Mammary epithelial cell (primary cell): ENCODE results near the gene EHMT1.

Experiments
- EZH2 ChIP-seq: IDR thresholded peaks from 2 replicates; pipeline ENCODE4 v1.6.1; 2012; ENCODE audit warnings: low read length, inconsistent platforms, borderline replicate concordance
- TF ChIP-seq, protein P1 (sequence below), 2 donors: IDR thresholded peaks in 1 of 2; conservative IDR thresholded peaks in 1 of 2; 2 replicates each; pipeline ENCODE4 v1.5.1; 2011 to 2012; ENCODE audit warnings: inconsistent platforms in 2 of 2, low read length in 2 of 2, mild to moderate bottlenecking in 2 of 2, control low read depth in 1 of 2, low read depth in 1 of 2; ENCODE audit not compliant: insufficient read depth in 1 of 2; ENCODE audit errors: extremely low read depth in 1 of 2

GRCh38 chr9:137611623-137612609 is 6.9 kb upstream of the EHMT1 start:
- TF ChIP-seq, protein P1, sequence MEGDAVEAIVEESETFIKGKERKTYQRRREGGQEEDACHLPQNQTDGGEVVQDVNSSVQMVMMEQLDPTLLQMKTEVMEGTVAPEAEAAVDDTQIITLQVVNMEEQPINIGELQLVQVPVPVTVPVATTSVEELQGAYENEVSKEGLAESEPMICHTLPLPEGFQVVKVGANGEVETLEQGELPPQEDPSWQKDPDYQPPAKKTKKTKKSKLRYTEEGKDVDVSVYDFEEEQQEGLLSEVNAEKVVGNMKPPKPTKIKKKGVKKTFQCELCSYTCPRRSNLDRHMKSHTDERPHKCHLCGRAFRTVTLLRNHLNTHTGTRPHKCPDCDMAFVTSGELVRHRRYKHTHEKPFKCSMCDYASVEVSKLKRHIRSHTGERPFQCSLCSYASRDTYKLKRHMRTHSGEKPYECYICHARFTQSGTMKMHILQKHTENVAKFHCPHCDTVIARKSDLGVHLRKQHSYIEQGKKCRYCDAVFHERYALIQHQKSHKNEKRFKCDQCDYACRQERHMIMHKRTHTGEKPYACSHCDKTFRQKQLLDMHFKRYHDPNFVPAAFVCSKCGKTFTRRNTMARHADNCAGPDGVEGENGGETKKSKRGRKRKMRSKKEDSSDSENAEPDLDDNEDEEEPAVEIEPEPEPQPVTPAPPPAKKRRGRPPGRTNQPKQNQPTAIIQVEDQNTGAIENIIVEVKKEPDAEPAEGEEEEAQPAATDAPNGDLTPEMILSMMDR (conservative IDR thresholded peaks at IDR 0.05 in 1 of 2, IDR thresholded peaks at IDR 0.05 in 1 of 2; ENCODE audit: extremely low read depth in 1 of 2, insufficient read depth in 1 of 2, low read depth in 1 of 2, low read length in 2 of 2): peak in 1 of 2 donors; percentile 3
- no peak for TF ChIP-seq EZH2
